HG02885 (cell line): ENCODE data around the gene BRINP1.

Experiments
- ATAC-seq: cut with Tn5 transposase; IDR thresholded peaks from one replicate; pipeline ENCODE4 v1.9.1; 2021; ENCODE audit warnings: mild to moderate bottlenecking; ENCODE audit not compliant: unreplicated experiment, poor library complexity

The BRINP1 gene

GRCh38 chr9:119283078-119283794 lies 86.0 kb downstream of the BRINP1 start:
- ATAC-seq = no peak

- ATAC-seq = no peak
These were observed 86.7 kb downstream of the BRINP1 start for GRCh38 chr9:119282476-119283077.

- ATAC-seq = no peak
These were observed 88.3 kb downstream of the BRINP1 start for GRCh38 chr9:119280740-119281485.

- ATAC-seq = no peak
These were observed 91.1 kb downstream of the BRINP1 start for GRCh38 chr9:119278171-119278570.

- ATAC-seq = no peak
These were observed 95.1 kb downstream of the BRINP1 start for GRCh38 chr9:119273984-119274665.

- ATAC-seq = no peak
These were observed 95.8 kb downstream of the BRINP1 start for GRCh38 chr9:119273325-119273904.

GRCh38 chr9:119272500-119273211 lies 96.6 kb downstream of the BRINP1 start:
- ATAC-seq = no peak

GRCh38 chr9:119268985-119269384 lies 100.2 kb downstream of the BRINP1 start:
- ATAC-seq = no peak

GRCh38 chr9:119264165-119264564 lies 105.1 kb downstream of the BRINP1 start:
- ATAC-seq = no peak

- no peak for ATAC-seq
These were observed 111.6 kb downstream of the BRINP1 start for GRCh38 chr9:119257592-119257991.

- no peak for ATAC-seq
These were observed 114.1 kb downstream of the BRINP1 start for GRCh38 chr9:119255116-119255515.

- ATAC-seq = no peak
These were observed 116.5 kb downstream of the BRINP1 start for GRCh38 chr9:119252671-119253299.

- ATAC-seq = no peak
These were observed 117.3 kb downstream of the BRINP1 start for GRCh38 chr9:119251936-119252335.

GRCh38 chr9:119250730-119251129 lies 118.5 kb downstream of the BRINP1 start:
- no peak for ATAC-seq

GRCh38 chr9:119240546-119240945 lies 128.7 kb downstream of the BRINP1 start:
- no peak for ATAC-seq

- no peak for ATAC-seq
These were observed 134.6 kb downstream of the BRINP1 start for GRCh38 chr9:119234636-119235035.

- ATAC-seq = no peak
These were observed 141.8 kb downstream of the BRINP1 start for GRCh38 chr9:119227422-119227821.

- ATAC-seq = no peak
These were observed 144.8 kb downstream of the BRINP1 start for GRCh38 chr9:119224431-119224830.

- no peak for ATAC-seq
These were observed 148.0 kb downstream of the BRINP1 start for GRCh38 chr9:119221276-119221675.
